CD4-positive, alpha-beta T cell treated with Interleukin-17A for 4 hours (primary cell): ENCODE results near the gene CDC42BPA.
"Not testable (repeated sequence)": the region's sequence is repeated elsewhere in the genome, so short reads cannot be mapped to it uniquely, and the experiment has no call there.

Experiments
- DNase-seq: peaks from one replicate; pipeline ENCODE4 v3.0.0-alpha.2; 2020; ENCODE audit warnings: mixed read lengths

The CDC42BPA gene

GRCh38 chr1:227127891-227128290 lies 190.4 kb downstream of the CDC42BPA start:
- no peak for DNase-seq

GRCh38 chr1:227125929-227126545 lies 192.3 kb downstream of the CDC42BPA start:
- no peak for DNase-seq

GRCh38 chr1:227124473-227124872 lies 193.8 kb downstream of the CDC42BPA start:
- no peak for DNase-seq

- DNase-seq = no peak
Measured at GRCh38 chr1:227120826-227121225, 197.5 kb downstream of the CDC42BPA start.

GRCh38 chr1:227112538-227112937 lies 205.8 kb downstream of the CDC42BPA start:
- no peak for DNase-seq

GRCh38 chr1:227111782-227112181 lies 206.5 kb downstream of the CDC42BPA start:
- DNase-seq = no peak

GRCh38 chr1:227105291-227105690 lies 213.0 kb downstream of the CDC42BPA start:
- DNase-seq = not testable (repeated sequence)

- DNase-seq = no peak
Measured at GRCh38 chr1:227102056-227102455, 216.2 kb downstream of the CDC42BPA start.

- DNase-seq = no peak
Measured at GRCh38 chr1:227094249-227094966, 223.9 kb downstream of the CDC42BPA start.

- DNase-seq = no peak
Measured at GRCh38 chr1:227093309-227093708, 225.0 kb downstream of the CDC42BPA start.

GRCh38 chr1:227092069-227092468 lies 226.2 kb downstream of the CDC42BPA start:
- no peak for DNase-seq

GRCh38 chr1:227086636-227087035 lies 231.7 kb downstream of the CDC42BPA start:
- DNase-seq = no peak

- DNase-seq = no peak
Measured at GRCh38 chr1:227082999-227083746, 235.1 kb downstream of the CDC42BPA start.

- DNase-seq = no peak
Measured at GRCh38 chr1:227077783-227078182, 240.5 kb downstream of the CDC42BPA start.

GRCh38 chr1:227073786-227074185 lies 244.5 kb downstream of the CDC42BPA start:
- DNase-seq = no peak

GRCh38 chr1:227072991-227073390 lies 245.3 kb downstream of the CDC42BPA start:
- DNase-seq = no peak

GRCh38 chr1:227071895-227072587 lies 246.3 kb downstream of the CDC42BPA start:
- DNase-seq = no peak

GRCh38 chr1:227070638-227071285 lies 247.5 kb downstream of the CDC42BPA start:
- DNase-seq = no peak

GRCh38 chr1:227069490-227069889 lies 248.8 kb downstream of the CDC42BPA start:
- no peak for DNase-seq

GRCh38 chr1:227068883-227069282 lies 249.4 kb downstream of the CDC42BPA start:
- no peak for DNase-seq

GRCh38 chr1:227066999-227067398 lies 251.3 kb downstream of the CDC42BPA start:
- no peak for DNase-seq

- DNase-seq = no peak
Measured at GRCh38 chr1:227065311-227065710, 253.0 kb downstream of the CDC42BPA start.

- no peak for DNase-seq
Measured at GRCh38 chr1:227062306-227062705, 256.0 kb downstream of the CDC42BPA start.
